Lower lobe of right lung (tissue), 2 donors: ENCODE measurements around the gene ARFGEF3. TPM values are rescaled to one million over a fixed set of nuclear protein-coding genes. Genes with fewer than 3 reads are reported as not detected.

Source experiments
- ATAC-seq, 2 donors: fragments of 200-7000 bp; cut with Tn5 transposase; one replicate each; pipeline ENCODE4 v1.9.1; 2020 to 2022; ENCODE audit warnings: mild to moderate bottlenecking in 2 of 2, moderate library complexity in 2 of 2
- DNase-seq: peaks from one replicate; pipeline ENCODE4 v3.0.0-alpha.2; 2020
- H3K27ac ChIP-seq: fragments of 200-600 bp; one replicate; pipeline ENCODE4 v1.8.0; 2022
- H3K27me3 ChIP-seq: fragments of 200-600 bp; one replicate; pipeline ENCODE4 v1.8.0; 2022; ENCODE audit warnings: low read depth
- H3K36me3 ChIP-seq: fragments of 200-600 bp; one replicate; pipeline ENCODE4 v1.8.0; 2022; ENCODE audit warnings: mild to moderate bottlenecking
- H3K4me1 ChIP-seq: fragments of 200-600 bp; one replicate; pipeline ENCODE4 v1.8.0; 2022
- H3K4me3 ChIP-seq: fragments of 200-600 bp; one replicate; pipeline ENCODE4 v1.8.0; 2022; ENCODE audit warnings: mild to moderate bottlenecking
- H3K9me3 ChIP-seq: fragments of 200-600 bp; one replicate; pipeline ENCODE4 v1.8.0; 2022
- intact Hi-C: fragments of 100-400 bp; cut with DNase I; formaldehyde crosslinking; loops from one replicate; pipeline ENCODE4 v1.11.0; 2022
- total RNA-seq: library from RNA; stranded (reverse); fragmentation: NEBNext Ultra II Directional; extraction: Animal tissue kit (Norgen Biotek cat#: 25700); gene quantifications from one replicate; pipeline ENCODE4 v1.2.1, GENCODE V29; 2021
- TF ChIP-seq, protein P1 (sequence below): fragments of 200-600 bp; IDR thresholded peaks from one replicate; pipeline ENCODE4 v1.8.0; 2022; ENCODE audit warnings: antibody characterized with exemption, mild to moderate bottlenecking
- donor health status: DM: no; HTN: yes; CAD: no; lungs with severe emphysema.

Gene ARFGEF3
- total RNA-seq, 1 donor from 2014 or later = 33.8 TPM

GRCh38 chr6:138374815-138375214 lies 213.1 kb downstream of the ARFGEF3 start:
- no peak for ATAC-seq
- H3K4me1 ChIP-seq = no peaks in the 10 kb centered on the region
- H3K36me3 ChIP-seq = no peaks in the 10 kb centered on the region
- TF ChIP-seq, protein P1, sequence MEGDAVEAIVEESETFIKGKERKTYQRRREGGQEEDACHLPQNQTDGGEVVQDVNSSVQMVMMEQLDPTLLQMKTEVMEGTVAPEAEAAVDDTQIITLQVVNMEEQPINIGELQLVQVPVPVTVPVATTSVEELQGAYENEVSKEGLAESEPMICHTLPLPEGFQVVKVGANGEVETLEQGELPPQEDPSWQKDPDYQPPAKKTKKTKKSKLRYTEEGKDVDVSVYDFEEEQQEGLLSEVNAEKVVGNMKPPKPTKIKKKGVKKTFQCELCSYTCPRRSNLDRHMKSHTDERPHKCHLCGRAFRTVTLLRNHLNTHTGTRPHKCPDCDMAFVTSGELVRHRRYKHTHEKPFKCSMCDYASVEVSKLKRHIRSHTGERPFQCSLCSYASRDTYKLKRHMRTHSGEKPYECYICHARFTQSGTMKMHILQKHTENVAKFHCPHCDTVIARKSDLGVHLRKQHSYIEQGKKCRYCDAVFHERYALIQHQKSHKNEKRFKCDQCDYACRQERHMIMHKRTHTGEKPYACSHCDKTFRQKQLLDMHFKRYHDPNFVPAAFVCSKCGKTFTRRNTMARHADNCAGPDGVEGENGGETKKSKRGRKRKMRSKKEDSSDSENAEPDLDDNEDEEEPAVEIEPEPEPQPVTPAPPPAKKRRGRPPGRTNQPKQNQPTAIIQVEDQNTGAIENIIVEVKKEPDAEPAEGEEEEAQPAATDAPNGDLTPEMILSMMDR = no peak
- H3K9me3 ChIP-seq = no peaks in the 10 kb centered on the region
- no peaks in the 10 kb centered on the region for H3K27me3 ChIP-seq
- no peak for DNase-seq
- no peak overlapping the region for H3K4me3 ChIP-seq
- H3K27ac ChIP-seq = no peak overlapping the region
- intact Hi-C loops = no loop called here

DNA sequence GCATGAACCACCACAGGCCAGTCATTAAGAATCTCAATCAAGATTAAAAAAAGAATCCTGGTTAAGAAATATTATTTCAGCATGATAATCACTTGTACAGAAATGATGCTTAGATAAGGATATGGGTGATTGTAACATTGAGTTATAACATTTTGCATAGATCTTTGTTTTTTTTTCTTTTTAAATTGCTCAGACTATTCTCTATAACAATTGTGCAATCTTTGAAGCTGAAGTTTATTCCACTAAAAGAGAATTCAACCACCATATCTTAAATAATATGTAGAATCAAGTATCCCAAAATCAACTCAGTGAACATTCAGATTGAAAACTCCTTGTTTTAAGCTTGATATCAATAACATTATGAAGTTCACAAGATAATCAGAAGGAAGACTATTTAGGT lies 215.3 kb downstream of the ARFGEF3 start:
- no peaks in the 10 kb centered on the region for H3K4me1 ChIP-seq
- H3K36me3 ChIP-seq = no peaks in the 10 kb centered on the region
- H3K9me3 ChIP-seq = no peaks in the 10 kb centered on the region
- ATAC-seq (no peak), DNase-seq (no peak)
- TF ChIP-seq, protein P1 = no peak
- no peak overlapping the region for H3K27ac ChIP-seq
- intact Hi-C loops = no loop called here
- H3K27me3 ChIP-seq = no peaks in the 10 kb centered on the region
- H3K4me3 ChIP-seq = no peak overlapping the region

DNA sequence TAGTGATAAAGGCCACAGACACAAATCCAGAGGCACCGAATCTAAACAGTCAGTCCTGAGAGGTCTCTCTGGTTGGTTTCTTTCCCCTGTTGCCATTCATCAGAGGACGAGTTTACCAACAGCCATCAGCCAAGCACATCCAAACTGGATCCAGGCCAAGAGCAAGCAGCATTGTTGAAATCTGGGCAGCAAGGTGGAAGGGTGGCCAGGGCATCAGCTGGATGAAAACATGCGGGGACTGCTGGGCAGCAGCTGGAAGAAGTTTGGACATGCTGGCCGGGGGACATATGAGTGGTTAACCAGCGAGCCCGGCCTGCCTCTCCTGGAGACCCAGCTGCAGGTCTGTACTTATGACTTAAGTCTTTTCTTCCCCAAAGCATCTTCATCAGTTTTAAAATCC lies 216.1 kb downstream of the ARFGEF3 start, which contains the start of gene SMIM28:
TSS of gene SMIM28 (plus strand) at position 62 of the 400 bp plus-strand sequence. CDS start at position 230, 168 bp downstream.
- DNase-seq (no peak), ATAC-seq (no peak)
- H3K4me3 ChIP-seq = no peak within 1 kb of the TSS
- intact Hi-C loops = no loop called here
- H3K27me3 ChIP-seq = no peaks in the 10 kb centered on the region
- TF ChIP-seq, protein P1 = no peak
- no peaks in the 10 kb centered on the region for H3K4me1 ChIP-seq
- H3K36me3 ChIP-seq = no peaks in the 10 kb centered on the region
- no peaks in the 10 kb centered on the region for H3K9me3 ChIP-seq
- no peak within 1 kb of the TSS for H3K27ac ChIP-seq

GRCh38 chr6:138378463-138378862 lies 216.7 kb downstream of the ARFGEF3 start:
- no peak overlapping the region for H3K4me3 ChIP-seq
- no peaks in the 10 kb centered on the region for H3K27me3 ChIP-seq
- H3K27ac ChIP-seq = no peak overlapping the region
- no peaks in the 10 kb centered on the region for H3K9me3 ChIP-seq
- intact Hi-C loops = no loop called here
- ATAC-seq = no peak
- no peaks in the 10 kb centered on the region for H3K36me3 ChIP-seq
- TF ChIP-seq, protein P1 = no peak
- no peaks in the 10 kb centered on the region for H3K4me1 ChIP-seq
- DNase-seq = no peak

DNA sequence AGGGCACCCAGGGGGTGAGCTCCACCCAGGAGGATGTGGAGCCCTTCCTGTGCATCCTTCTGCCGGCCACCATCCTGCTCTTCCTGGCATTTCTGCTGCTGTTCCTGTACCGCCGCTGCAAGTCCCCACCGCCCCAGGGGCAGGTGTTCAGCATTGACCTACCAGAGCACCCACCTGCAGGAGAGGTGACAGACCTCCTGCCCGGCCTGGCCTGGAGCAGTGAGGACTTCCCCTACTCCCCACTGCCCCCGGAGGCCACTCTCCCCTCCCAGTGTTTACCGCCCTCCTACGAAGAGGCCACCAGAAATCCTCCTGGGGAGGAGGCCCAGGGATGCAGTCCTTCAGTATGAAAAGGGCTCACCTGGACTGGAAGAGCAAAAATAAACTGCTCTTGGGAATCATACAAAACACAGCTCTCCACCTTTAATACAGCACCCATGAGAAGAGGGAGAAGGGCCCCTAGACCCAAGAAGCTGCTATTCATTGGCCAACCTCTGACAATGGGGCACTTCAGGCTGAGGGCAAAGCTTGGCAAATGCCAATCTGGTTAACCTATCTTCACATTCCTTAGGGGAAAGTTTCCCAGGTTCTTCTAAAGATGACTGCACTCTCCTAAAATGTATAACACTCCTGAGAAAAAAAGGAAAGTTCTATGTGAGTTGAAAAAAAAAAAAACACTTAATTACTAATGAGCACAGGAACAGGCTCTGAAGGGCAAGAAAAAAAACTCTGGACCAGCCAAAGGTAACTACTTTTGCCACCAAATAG lies 220.9 kb downstream of the ARFGEF3 start:
- ATAC-seq (peak in 1 of 2 donors; percentile 21), DNase-seq (no peak)
- Histone ChIP-seq H3K9me3 (no peaks in the 10 kb centered on the region), H3K4me3 (no peak overlapping the region), H3K27me3 (no peaks in the 10 kb centered on the region), H3K27ac (no peak overlapping the region), H3K36me3 (no peaks in the 10 kb centered on the region), H3K4me1 (no peaks in the 10 kb centered on the region)
- intact Hi-C loops = no loop called here
- TF ChIP-seq, protein P1 = no peak
